Neural crest cell (in vitro differentiated cells): ENCODE data around the gene MCM6. TPM values are rescaled to one million over a fixed set of nuclear protein-coding genes. Genes with fewer than 3 reads are reported as not detected.

Experiments used
- DNase-seq: peaks from one replicate; pipeline ENCODE4 v3.0.0; 2021; ENCODE audit warnings: low read depth, mixed read lengths, low spot score
- H3K27ac Mint-ChIP-seq: one replicate; pipeline ENCODE4 v1.8.0; 2021; ENCODE audit warnings: mild to moderate bottlenecking, mixed read lengths; ENCODE audit not compliant: unreplicated experiment
- H3K27me3 Mint-ChIP-seq: 2 replicates; pipeline ENCODE4 v1.8.0; 2021; ENCODE audit warnings: low read depth, mild to moderate bottlenecking, mixed read lengths
- H3K36me3 Mint-ChIP-seq: 2 replicates; pipeline ENCODE4 v1.8.0; 2021; ENCODE audit warnings: low read depth, mild to moderate bottlenecking, mixed read lengths
- H3K4me1 Mint-ChIP-seq: 2 replicates; pipeline ENCODE4 v1.8.0; 2021; ENCODE audit warnings: mixed read lengths
- H3K4me3 Mint-ChIP-seq: one replicate; pipeline ENCODE4 v1.8.0; 2021; ENCODE audit warnings: mild to moderate bottlenecking, mixed read lengths
- H3K9me3 Mint-ChIP-seq: 2 replicates; pipeline ENCODE4 v1.8.0; 2021; ENCODE audit warnings: mixed read lengths
- long read RNA-seq: library from polyadenylated mRNA; unstranded; transcript quantifications from one replicate; pipeline ENCODE4 v2.0.0, GENCODE V29; 2020
- total RNA-seq: library from RNA; stranded (reverse); gene quantifications from 2 replicates; pipeline ENCODE4 v1.2.1, GENCODE V29; 2021
- TF ChIP-seq, protein P1 (sequence below): fragments of 200-600 bp; sonication (generic); conservative IDR thresholded peaks from 2 replicates; pipeline ENCODE4 v1.5.0; 2021; ENCODE audit warnings: antibody characterized with exemption, mild to moderate bottlenecking

Gene MCM6
- total RNA-seq = 118 and 125 TPM in 2 replicates
- long read RNA-seq, transcript MCM6-201 (17 exons, 3,736 nt) = major isoform, 262 of 571 reads
- long read RNA-seq, partial matches to known transcripts = 285 of 571 reads
- long read RNA-seq, other reads (novel, unspliced or antisense) = 24 of 571 reads

DNA sequence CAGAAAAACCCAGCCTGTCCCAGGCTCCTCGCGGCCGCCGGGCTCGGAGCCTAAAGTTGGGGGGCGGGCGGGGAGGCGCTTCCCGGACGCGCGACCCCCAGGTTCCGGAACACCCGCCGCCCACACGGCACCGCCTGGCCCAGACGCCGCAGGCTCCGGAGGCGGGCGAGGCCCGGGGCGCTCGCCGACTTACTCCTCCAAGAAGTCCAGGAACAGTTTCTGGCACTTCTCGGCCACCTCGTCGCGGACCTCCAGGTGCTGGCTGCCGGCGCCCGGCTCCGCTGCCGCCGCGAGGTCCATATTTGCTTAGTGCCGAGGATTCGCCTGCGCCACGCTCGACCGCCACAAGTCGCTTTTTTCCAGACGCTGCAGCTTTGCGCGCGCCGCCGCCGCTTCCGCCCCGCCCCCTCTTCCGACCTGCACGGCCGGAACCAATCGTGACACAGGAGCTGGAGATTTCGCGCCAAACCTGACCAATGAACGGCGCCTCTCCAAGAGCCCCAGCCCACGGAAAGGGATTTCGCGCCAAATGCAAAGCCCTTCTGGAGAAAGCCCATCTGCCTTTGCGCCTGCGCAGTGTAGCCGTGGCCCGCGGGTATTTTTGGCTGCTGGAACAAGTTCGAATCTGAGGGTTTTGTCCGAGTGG, at the start of gene MCM6:
Gene MCM6, minus strand, starts transcription at position 378 of the 646 bp plus-strand sequence. Its CDS starts 78 bp downstream, at position 300.
- H3K4me3 Mint-ChIP-seq = peak within 1 kb of the TSS; percentile 88
- peaks cover 6% of the 10 kb centered on the region for H3K9me3 Mint-ChIP-seq
- TF ChIP-seq, protein P1, sequence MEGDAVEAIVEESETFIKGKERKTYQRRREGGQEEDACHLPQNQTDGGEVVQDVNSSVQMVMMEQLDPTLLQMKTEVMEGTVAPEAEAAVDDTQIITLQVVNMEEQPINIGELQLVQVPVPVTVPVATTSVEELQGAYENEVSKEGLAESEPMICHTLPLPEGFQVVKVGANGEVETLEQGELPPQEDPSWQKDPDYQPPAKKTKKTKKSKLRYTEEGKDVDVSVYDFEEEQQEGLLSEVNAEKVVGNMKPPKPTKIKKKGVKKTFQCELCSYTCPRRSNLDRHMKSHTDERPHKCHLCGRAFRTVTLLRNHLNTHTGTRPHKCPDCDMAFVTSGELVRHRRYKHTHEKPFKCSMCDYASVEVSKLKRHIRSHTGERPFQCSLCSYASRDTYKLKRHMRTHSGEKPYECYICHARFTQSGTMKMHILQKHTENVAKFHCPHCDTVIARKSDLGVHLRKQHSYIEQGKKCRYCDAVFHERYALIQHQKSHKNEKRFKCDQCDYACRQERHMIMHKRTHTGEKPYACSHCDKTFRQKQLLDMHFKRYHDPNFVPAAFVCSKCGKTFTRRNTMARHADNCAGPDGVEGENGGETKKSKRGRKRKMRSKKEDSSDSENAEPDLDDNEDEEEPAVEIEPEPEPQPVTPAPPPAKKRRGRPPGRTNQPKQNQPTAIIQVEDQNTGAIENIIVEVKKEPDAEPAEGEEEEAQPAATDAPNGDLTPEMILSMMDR = peak; percentile 47
- H3K27ac Mint-ChIP-seq = peak within 1 kb of the TSS; percentile 97
- peaks cover 12% of the 10 kb centered on the region for H3K36me3 Mint-ChIP-seq
- no peaks in the 10 kb centered on the region for H3K27me3 Mint-ChIP-seq
- DNase-seq = peak; percentile 97
- peaks cover 32% of the 10 kb centered on the region for H3K4me1 Mint-ChIP-seq

DNA sequence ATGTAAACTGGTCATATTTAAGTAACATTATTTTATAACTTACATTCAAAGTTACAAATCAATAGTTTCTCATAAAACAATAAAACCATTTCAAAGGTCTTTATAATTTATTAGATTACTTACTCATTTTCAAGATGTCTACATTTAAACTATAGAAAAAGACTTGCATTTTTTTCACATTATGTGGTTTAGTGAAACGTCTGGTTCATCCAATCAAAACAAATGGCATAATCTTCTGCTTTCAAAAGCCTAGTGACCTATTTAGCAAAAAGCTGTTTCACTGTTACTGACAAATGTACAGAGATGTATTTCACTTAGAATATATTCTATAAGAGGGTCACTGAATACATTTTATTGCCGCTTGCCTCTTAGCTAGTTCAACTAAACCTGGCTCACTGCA, 49.3 kb upstream of the MCM6 start:
- no peaks in the 10 kb centered on the region for H3K27me3 Mint-ChIP-seq

DNA sequence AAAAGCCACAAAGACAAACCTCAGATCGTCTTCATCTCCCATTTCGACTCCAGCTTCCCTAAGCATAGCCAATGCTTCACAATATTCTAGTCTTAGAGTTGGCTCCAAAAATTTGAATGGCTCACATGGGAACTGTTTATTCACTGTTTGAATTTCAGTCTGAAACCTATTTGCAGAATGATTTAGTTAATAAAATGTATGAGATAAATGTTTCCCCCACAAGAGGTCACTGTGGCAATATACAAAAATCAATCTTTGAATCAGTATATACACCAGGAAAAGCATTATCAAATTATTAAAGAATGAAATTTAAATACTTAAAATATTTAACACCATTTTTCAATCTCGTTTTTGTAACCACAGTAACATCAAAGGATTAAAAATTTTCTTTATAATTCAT, 40.0 kb upstream of the MCM6 start:
- Mint-ChIP-seq H3K36me3 (no peaks in the 10 kb centered on the region), H3K27me3 (no peaks in the 10 kb centered on the region), H3K4me3 (no peak overlapping the region), H3K4me1 (no peaks in the 10 kb centered on the region), H3K27ac (no peak overlapping the region), H3K9me3 (no peaks in the 10 kb centered on the region)
- TF ChIP-seq, protein P1 = peak; percentile 71
- no peak for DNase-seq

More for the DNA sequence above, 49.3 kb upstream of the MCM6 start:
- Mint-ChIP-seq H3K4me1 (no peaks in the 10 kb centered on the region), H3K4me3 (no peak overlapping the region), H3K27ac (no peak overlapping the region), H3K36me3 (peaks cover 10% of the 10 kb centered on the region), H3K9me3 (no peaks in the 10 kb centered on the region)
- no peak for DNase-seq
- TF ChIP-seq, protein P1 = no peak

DNA sequence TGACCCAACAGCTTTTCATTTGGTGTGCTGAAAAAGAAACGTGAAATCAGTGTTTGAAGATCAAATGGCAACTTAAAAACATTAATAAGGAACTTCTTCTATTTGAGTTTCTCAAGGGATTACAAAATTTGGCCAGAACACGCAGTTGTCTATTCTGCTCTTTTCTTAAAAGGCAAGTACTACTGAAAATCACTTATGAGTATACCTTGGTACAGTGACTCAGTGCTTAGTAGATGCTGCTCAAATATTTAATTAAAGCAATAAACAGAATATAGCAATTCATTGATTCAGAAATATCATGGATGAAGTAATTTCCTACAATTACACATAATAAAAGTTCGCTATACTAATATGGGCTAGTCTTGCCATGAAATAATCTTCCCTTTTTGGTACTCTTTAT, 38.2 kb upstream of the MCM6 start:
- DNase-seq = no peak
- Mint-ChIP-seq H3K27ac (no peak overlapping the region), H3K9me3 (no peaks in the 10 kb centered on the region), H3K36me3 (peaks cover 5% of the 10 kb centered on the region), H3K4me1 (no peaks in the 10 kb centered on the region), H3K27me3 (no peaks in the 10 kb centered on the region), H3K4me3 (no peak overlapping the region)
- TF ChIP-seq, protein P1 = no peak

DNA sequence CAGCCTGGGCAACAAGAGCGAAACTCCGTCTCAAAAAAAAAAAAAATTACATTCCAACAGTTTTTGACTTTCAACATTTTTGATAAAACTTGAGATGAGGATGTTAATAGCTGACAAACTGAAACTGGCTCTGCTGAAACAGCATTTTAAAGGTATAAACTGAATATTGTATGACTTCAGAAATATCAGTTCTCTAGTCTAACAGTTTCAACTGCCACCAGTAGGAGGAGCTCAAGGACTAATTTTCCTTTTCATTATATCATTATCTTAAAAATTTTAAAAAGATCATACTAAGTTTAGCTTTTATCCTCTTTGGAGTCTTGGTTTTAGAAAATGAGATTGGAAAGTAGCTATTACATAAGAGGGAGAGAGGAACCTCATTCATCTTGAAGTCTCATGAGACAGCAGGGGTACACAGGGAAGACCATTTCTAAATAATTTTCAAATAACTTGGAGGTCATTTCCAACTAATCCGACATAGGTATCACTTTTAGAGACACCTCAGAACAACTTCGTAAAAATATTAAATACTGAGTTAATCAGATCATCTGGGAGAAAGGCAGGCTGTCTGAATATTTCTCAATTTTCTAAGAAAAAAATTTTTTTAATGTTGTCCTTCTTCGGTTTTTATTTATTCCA, 37.6 kb upstream of the MCM6 start:
- H3K9me3 Mint-ChIP-seq = no peaks in the 10 kb centered on the region
- peak; percentile 42 for DNase-seq
- H3K27me3 Mint-ChIP-seq = no peaks in the 10 kb centered on the region
- TF ChIP-seq, protein P1 = peak; percentile 93
- H3K4me3 Mint-ChIP-seq = no peak overlapping the region
- no peaks in the 10 kb centered on the region for H3K4me1 Mint-ChIP-seq
- H3K36me3 Mint-ChIP-seq = peaks cover 9% of the 10 kb centered on the region
- H3K27ac Mint-ChIP-seq = no peak overlapping the region
